IMR-90 (cell line): Measurements from ENCODE around the gene ARHGAP32. TPM values are rescaled to one million over a fixed set of nuclear protein-coding genes. Genes with fewer than 3 reads are reported as not detected.

ENCODE experiments used
- ATAC-seq: fragments of 200-7000 bp; cut with Tn5 transposase; 2 replicates; pipeline ENCODE4 v1.9.1; 2020; ENCODE audit warnings: low read depth, mild to moderate bottlenecking, moderate library complexity
- BruUV-seq: library from RNA; stranded (reverse); fragments of 400-500 nt; replicated peaks from 2 replicates; lab custom pipeline; 2021; lab: Mats Ljungman, UMichigan
- CTCF ChIA-PET: fragments of 300-600 bp; formaldehyde crosslinking; extraction: SDS; loops from one replicate; lab custom pipeline; 2021; ENCODE audit warnings: antibody characterized with exemption; lab: Yijun Ruan, JAX
- POLR2A ChIA-PET: fragments of 300-600 bp; sonication (Branson Sonifier 250); formaldehyde crosslinking; loops from one replicate; lab custom pipeline; 2022; ENCODE audit warnings: antibody characterized with exemption; ENCODE audit not compliant: unreplicated experiment; lab: Charles Lee
- DNase-seq: peaks from one replicate; pipeline ENCODE4 v3.0.0; 2013
- H2AFZ ChIP-seq: replicated peaks from 2 replicates; pipeline ENCODE3; 2013; ENCODE audit warnings: low read length, mild to moderate bottlenecking; ENCODE audit not compliant: poor library complexity
- H2AK5ac ChIP-seq: 2 replicates; pipeline ENCODE4 v1.6.1; 2013; ENCODE audit warnings: low read depth, low read length, inconsistent platforms
- H2AK9ac ChIP-seq: replicated peaks from 2 replicates; pipeline ENCODE3; 2013; ENCODE audit warnings: mild to moderate bottlenecking, low read depth, low read length, moderate library complexity; ENCODE audit not compliant: poor library complexity
- H2BK120ac ChIP-seq: 2 replicates; pipeline ENCODE4 v1.6.1; 2013; ENCODE audit warnings: low read depth, low read length, inconsistent platforms
- H2BK15ac ChIP-seq: 3 replicates; pipeline ENCODE4 v1.6.1; 2013; ENCODE audit warnings: low read depth, low read length, inconsistent platforms
- H2BK20ac ChIP-seq: 2 replicates; pipeline ENCODE4 v1.6.1; 2013; ENCODE audit warnings: low read depth, mild to moderate bottlenecking, inconsistent platforms, low read length, moderate library complexity
- H2BK5ac ChIP-seq: 2 replicates; pipeline ENCODE4 v1.6.1; 2013; ENCODE audit warnings: mild to moderate bottlenecking, low read depth, low read length, inconsistent platforms; ENCODE audit not compliant: poor library complexity, severe bottlenecking
- H3K14ac ChIP-seq: replicated peaks from 2 replicates; pipeline ENCODE4 v1.6.1; 2013; ENCODE audit warnings: low read depth, low read length, inconsistent platforms
- H3K18ac ChIP-seq: 2 replicates; pipeline ENCODE4 v1.6.1; 2013; ENCODE audit warnings: low read depth, low read length, control low read depth
- H3K23ac ChIP-seq: 2 replicates; pipeline ENCODE4 v1.6.1; 2013; ENCODE audit warnings: low read depth, low read length, inconsistent platforms
- H3K27ac ChIP-seq: 2 replicates; pipeline ENCODE4 v1.5.1; 2013; ENCODE audit warnings: mild to moderate bottlenecking, control low read depth, low read length; ENCODE audit not compliant: insufficient read depth
- H3K27me3 ChIP-seq: 2 replicates; pipeline ENCODE4 v1.6.1; 2013; ENCODE audit warnings: low read length; ENCODE audit not compliant: control insufficient read depth, insufficient read depth
- H3K36me3 ChIP-seq: 2 replicates; pipeline ENCODE4 v1.6.1; 2013; ENCODE audit warnings: low read length, mixed read lengths; ENCODE audit not compliant: control insufficient read depth, insufficient read depth
- H3K4ac ChIP-seq: 2 replicates; pipeline ENCODE4 v1.6.1; 2013; ENCODE audit warnings: low read depth, low read length, inconsistent platforms
- H3K4me1 ChIP-seq: 2 replicates; pipeline ENCODE4 v1.6.1; 2013; ENCODE audit warnings: low read length, mixed read lengths; ENCODE audit not compliant: control insufficient read depth, insufficient read depth
- H3K4me2 ChIP-seq: 2 replicates; pipeline ENCODE4 v1.6.1; 2013; ENCODE audit warnings: low read depth, mild to moderate bottlenecking, control low read depth, low read length, moderate library complexity
- H3K4me3 ChIP-seq: 2 replicates; pipeline ENCODE4 v1.5.1; 2013; ENCODE audit warnings: low read depth, mild to moderate bottlenecking, control low read depth, low read length, moderate library complexity; ENCODE audit not compliant: insufficient read depth
- H3K56ac ChIP-seq: 2 replicates; pipeline ENCODE4 v1.6.1; 2013; ENCODE audit warnings: low read length, inconsistent platforms; ENCODE audit not compliant: insufficient read depth; ENCODE audit errors: extremely low read depth
- H3K79me1 ChIP-seq, 2 experiments: 2 replicates each; pipeline ENCODE4 v1.6.1; 2013; ENCODE audit warnings: low read length in 2 of 2, inconsistent platforms in 1 of 2, low read depth in 1 of 2
- H3K9ac ChIP-seq: 2 replicates; pipeline ENCODE4 v1.6.1; 2013; ENCODE audit warnings: low read depth, low read length, control low read depth
- H3K9me1 ChIP-seq: 2 replicates; pipeline ENCODE4 v1.6.1; 2013; ENCODE audit warnings: low read length, inconsistent platforms; ENCODE audit not compliant: insufficient read depth
- H3K9me3 ChIP-seq: 2 replicates; pipeline ENCODE4 v1.6.1; 2013; ENCODE audit warnings: low read length; ENCODE audit not compliant: control insufficient read depth, insufficient read depth
- H4K20me1 ChIP-seq: 2 replicates; pipeline ENCODE4 v1.6.1; 2013; ENCODE audit warnings: low read length, inconsistent platforms; ENCODE audit not compliant: insufficient read depth
- H4K5ac ChIP-seq: 2 replicates; pipeline ENCODE4 v1.6.1; 2013; ENCODE audit warnings: mild to moderate bottlenecking, low read depth, low read length, control low read depth
- H4K8ac ChIP-seq, 2 experiments: 2 replicates each; pipeline ENCODE4 v1.6.1; 2013; ENCODE audit warnings: low read depth in 2 of 2, low read length in 2 of 2, control low read depth in 1 of 2, inconsistent platforms in 1 of 2
- H4K91ac ChIP-seq: 2 replicates; pipeline ENCODE4 v1.6.1; 2013; ENCODE audit warnings: low read depth, low read length, inconsistent platforms; ENCODE audit not compliant: insufficient read depth
- BHLHE40 ChIP-seq: fragments of 150-350 bp; IDR thresholded peaks from 2 replicates; pipeline ENCODE4 v1.6.1; 2016; ENCODE audit warnings: mild to moderate bottlenecking, low read depth, low read length
- CHD1 ChIP-seq: IDR thresholded peaks from 2 replicates; pipeline ENCODE4 v1.6.1; 2012; ENCODE audit warnings: low read depth, low read length, improper control_type of control experiment
- FOS ChIP-seq: fragments of 150-350 bp; IDR thresholded peaks from 2 replicates; pipeline ENCODE4 v1.6.1; 2016; ENCODE audit warnings: low read depth, low read length
- MAFK ChIP-seq: IDR thresholded peaks from 2 replicates; pipeline ENCODE4 v1.6.1; 2012; ENCODE audit warnings: low read depth, low read length, improper control_type of control experiment
- MAZ ChIP-seq: IDR thresholded peaks from 2 replicates; pipeline ENCODE4 v1.6.1; 2012; ENCODE audit warnings: low read depth, mild to moderate bottlenecking, low read length, improper control_type of control experiment, moderate library complexity, borderline replicate concordance
- MXI1 ChIP-seq: IDR thresholded peaks from 2 replicates; pipeline ENCODE4 v1.6.1; 2012; ENCODE audit warnings: low read depth, mild to moderate bottlenecking, low read length, moderate library complexity, borderline replicate concordance
- NFE2L2 ChIP-seq: fragments of 150-350 bp; IDR thresholded peaks from 2 replicates; pipeline ENCODE4 v1.6.1; 2016; ENCODE audit warnings: low read depth, mild to moderate bottlenecking, low read length
- POLR2A ChIP-seq: IDR thresholded peaks from 2 replicates; pipeline ENCODE4 v1.6.1; 2012; ENCODE audit warnings: mild to moderate bottlenecking, low read depth, low read length
- RAD21 ChIP-seq: IDR thresholded peaks from 2 replicates; pipeline ENCODE4 v1.6.1; 2012; ENCODE audit warnings: low read length, improper control_type of control experiment
- RCOR1 ChIP-seq: IDR thresholded peaks from 2 replicates; pipeline ENCODE4 v1.6.1; 2012; ENCODE audit warnings: mild to moderate bottlenecking, low read length, improper control_type of control experiment; ENCODE audit not compliant: insufficient replicate concordance
- RFX5 ChIP-seq: IDR thresholded peaks from 2 replicates; pipeline ENCODE4 v1.8.0; 2012; ENCODE audit warnings: low read depth, mild to moderate bottlenecking, low read length, moderate library complexity
- SMC3 ChIP-seq: fragments of 150-350 bp; IDR thresholded peaks from 2 replicates; pipeline ENCODE4 v1.6.1; 2016; ENCODE audit warnings: low read depth, mild to moderate bottlenecking, antibody characterized with exemption, low read length, moderate library complexity
- WGBS, 2 experiments: methylation state at CpG; one replicate each; pipeline versions ENCODE4 v1.1.5 to v1.1.7; 2013; ENCODE audit warnings: missing lambda C conversion rate in 2 of 2; ENCODE audit not compliant: insufficient read length in 1 of 2; ENCODE audit errors: extremely low coverage in 2 of 2; 5-methylcytosine and 5-hydroxymethylcytosine counted together
- dilution Hi-C: fragments of 300-500 bp; cut with HindIII; formaldehyde crosslinking; loops from one replicate; pipeline ENCODE4 v1.14.3; 2018; ENCODE audit warnings: low sequenced_read_pairs; ENCODE audit not compliant: unreplicated experiment
- in situ Hi-C: fragments of 300-500 bp; cut with MboI; formaldehyde crosslinking; loops from 3 replicates; pipeline ENCODE4 v1.14.3; 2019; ENCODE audit warnings: low sequenced_read_pairs, inconsistent platforms, mixed read lengths
- intact Hi-C: fragments of 100-400 bp; cut with micrococcal nuclease; formaldehyde crosslinking; loops from 2 replicates; pipeline ENCODE4 v1.10.0; 2022
- polyA plus RNA-seq, 3 experiments: library from polyadenylated mRNA; depleted of rRNA; stranded (reverse); fragments of >200 nt; gene quantifications; 2 replicates each; pipeline ENCODE4 v1.2.3, GENCODE V29; 2012; ENCODE audit warnings: low replicate concordance in 1 of 3
- total RNA-seq: library from RNA; depleted of rRNA; stranded (reverse); fragments of >200 nt; gene quantifications from 2 replicates; pipeline ENCODE4 v1.2.3, GENCODE V29; 2012
- TF ChIP-seq, protein P1 (sequence below): fragments of 150-350 bp; IDR thresholded peaks from 2 replicates; pipeline ENCODE4 v1.6.1; 2016; ENCODE audit warnings: low read depth, mild to moderate bottlenecking, low read length, moderate library complexity, borderline replicate concordance
- TF ChIP-seq, protein P2 (sequence below): conservative IDR thresholded peaks from 2 replicates; pipeline ENCODE4 v1.5.1; 2012; ENCODE audit warnings: mild to moderate bottlenecking, low read depth, low read length, improper control_type of control experiment
- TF ChIP-seq, protein P3 (sequence below): fragments of 150-350 bp; IDR thresholded peaks from 2 replicates; pipeline ENCODE4 v1.6.1; 2017; ENCODE audit warnings: mild to moderate bottlenecking, antibody characterized with exemption, low read length, low read depth

The ARHGAP32 gene
- total and polyA plus RNA-seq, 2 of the 4 experiments (the other 2 are of a cell fraction), result 4.1 to 8.4 TPM

DNA sequence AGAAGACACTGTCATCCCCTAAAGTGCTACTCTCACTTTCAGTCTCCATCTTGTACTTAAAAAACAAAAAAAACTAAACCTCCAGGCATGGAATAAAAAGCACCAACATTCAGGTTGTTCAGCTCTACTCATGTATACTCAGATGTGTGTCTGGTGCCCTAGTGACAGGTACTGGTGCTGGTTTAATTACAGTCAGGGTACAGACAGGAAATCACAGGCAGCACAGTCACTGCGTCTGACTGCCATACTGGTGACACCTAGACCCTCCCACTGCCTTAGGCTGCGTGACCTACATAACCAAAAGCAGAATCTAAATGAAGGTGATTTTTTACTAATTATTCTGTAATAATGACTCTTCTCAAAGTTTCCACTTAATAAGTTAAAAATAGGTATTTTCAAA is at the start of gene ARHGAP32 (continued):
- TF ChIP-seq FOS, result no peak

DNA sequence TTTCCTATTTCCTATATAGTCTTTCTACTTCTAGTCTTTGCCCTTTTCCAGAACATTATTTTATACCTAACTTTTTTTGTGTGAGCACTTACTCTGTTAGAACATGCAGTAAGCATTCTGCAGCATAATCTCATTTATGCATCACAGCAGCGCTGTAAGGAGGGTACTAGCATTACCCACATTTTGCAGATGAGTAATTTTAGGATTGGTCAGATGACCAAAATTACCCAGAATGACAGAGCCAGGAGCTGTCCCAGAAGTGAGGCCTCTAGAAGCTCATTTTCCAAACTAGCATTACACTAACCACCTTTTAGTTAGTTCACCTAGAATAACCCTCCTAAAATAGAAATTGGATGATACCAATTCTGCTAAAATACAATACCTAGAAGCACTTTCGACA is 47.1 kb upstream of the ARHGAP32 start:
- no peak overlapping the region for H3K14ac ChIP-seq
- ChIA-PET CTCF (no interaction called here), POLR2A (no interaction called here)
- no peak overlapping the region for H4K8ac ChIP-seq
- no peak overlapping the region for H2BK15ac ChIP-seq
- no peaks in the 10 kb centered on the region; the same call in 1 of the 2 replicates for H3K4me1 ChIP-seq
- ATAC-seq, result no peak
- H3K9me3 ChIP-seq, result no peaks in the 10 kb centered on the region
- in situ Hi-C loops (no loop called here), dilution Hi-C loops (no loop called here), intact Hi-C loops (no loop called here)
- H2BK5ac ChIP-seq, result no peak overlapping the region
- no peak overlapping the region for H2AK9ac ChIP-seq
- H3K4ac ChIP-seq, result no peak overlapping the region
- no peak overlapping the region for H3K27ac ChIP-seq
- 83% methylated on average over 1 of the region's 2 CpGs; no CpG with 5 or more reads in 1 of the 2 experiments for WGBS, 2 experiments
- no peaks in the 10 kb centered on the region; the same call in 1 of the 2 replicates for H3K36me3 ChIP-seq
- no peak overlapping the region for H3K18ac ChIP-seq
- H2BK120ac ChIP-seq, result no peak overlapping the region
- no peaks in the 10 kb centered on the region for H3K27me3 ChIP-seq
- no peaks in the 10 kb centered on the region for H4K20me1 ChIP-seq
- H4K5ac ChIP-seq, result no peak overlapping the region
- no peak overlapping the region for H3K9ac ChIP-seq
- H3K23ac ChIP-seq, result no peak overlapping the region
- no peak overlapping the region for H2AFZ ChIP-seq
- BruUV-seq, result no TSS peak
- no peak overlapping the region for H3K4me2 ChIP-seq
- no peak overlapping the region for H2BK20ac ChIP-seq
- H3K9me1 ChIP-seq, result 0 out of 2 replicates have a peak, but pooled peaks cover 2% of the 10 kb centered on the region
- H3K56ac ChIP-seq, result no peak overlapping the region
- peaks cover 6% of the 10 kb centered on the region in 2 experiments; a peak in 3 of 4 replicates for H3K79me1 ChIP-seq
- H2AK5ac ChIP-seq, result no peak overlapping the region
- no peak overlapping the region for H4K91ac ChIP-seq
- H3K4me3 ChIP-seq, result no peak overlapping the region
- DNase-seq, result no peak
- no peak for TF ChIP-seq MAFK
- TF ChIP-seq, protein P1, sequence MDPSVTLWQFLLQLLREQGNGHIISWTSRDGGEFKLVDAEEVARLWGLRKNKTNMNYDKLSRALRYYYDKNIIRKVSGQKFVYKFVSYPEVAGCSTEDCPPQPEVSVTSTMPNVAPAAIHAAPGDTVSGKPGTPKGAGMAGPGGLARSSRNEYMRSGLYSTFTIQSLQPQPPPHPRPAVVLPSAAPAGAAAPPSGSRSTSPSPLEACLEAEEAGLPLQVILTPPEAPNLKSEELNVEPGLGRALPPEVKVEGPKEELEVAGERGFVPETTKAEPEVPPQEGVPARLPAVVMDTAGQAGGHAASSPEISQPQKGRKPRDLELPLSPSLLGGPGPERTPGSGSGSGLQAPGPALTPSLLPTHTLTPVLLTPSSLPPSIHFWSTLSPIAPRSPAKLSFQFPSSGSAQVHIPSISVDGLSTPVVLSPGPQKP, result no peak
- no peak for TF ChIP-seq CHD1
- no peak for TF ChIP-seq RFX5
- TF ChIP-seq, protein P2, sequence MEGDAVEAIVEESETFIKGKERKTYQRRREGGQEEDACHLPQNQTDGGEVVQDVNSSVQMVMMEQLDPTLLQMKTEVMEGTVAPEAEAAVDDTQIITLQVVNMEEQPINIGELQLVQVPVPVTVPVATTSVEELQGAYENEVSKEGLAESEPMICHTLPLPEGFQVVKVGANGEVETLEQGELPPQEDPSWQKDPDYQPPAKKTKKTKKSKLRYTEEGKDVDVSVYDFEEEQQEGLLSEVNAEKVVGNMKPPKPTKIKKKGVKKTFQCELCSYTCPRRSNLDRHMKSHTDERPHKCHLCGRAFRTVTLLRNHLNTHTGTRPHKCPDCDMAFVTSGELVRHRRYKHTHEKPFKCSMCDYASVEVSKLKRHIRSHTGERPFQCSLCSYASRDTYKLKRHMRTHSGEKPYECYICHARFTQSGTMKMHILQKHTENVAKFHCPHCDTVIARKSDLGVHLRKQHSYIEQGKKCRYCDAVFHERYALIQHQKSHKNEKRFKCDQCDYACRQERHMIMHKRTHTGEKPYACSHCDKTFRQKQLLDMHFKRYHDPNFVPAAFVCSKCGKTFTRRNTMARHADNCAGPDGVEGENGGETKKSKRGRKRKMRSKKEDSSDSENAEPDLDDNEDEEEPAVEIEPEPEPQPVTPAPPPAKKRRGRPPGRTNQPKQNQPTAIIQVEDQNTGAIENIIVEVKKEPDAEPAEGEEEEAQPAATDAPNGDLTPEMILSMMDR, result no peak
- no peak for TF ChIP-seq NFE2L2
- TF ChIP-seq BHLHE40, result no peak
- no peak for TF ChIP-seq POLR2A
- TF ChIP-seq MXI1, result no peak
- TF ChIP-seq RAD21, result no peak
- no peak for TF ChIP-seq MAZ
- TF ChIP-seq, protein P3, sequence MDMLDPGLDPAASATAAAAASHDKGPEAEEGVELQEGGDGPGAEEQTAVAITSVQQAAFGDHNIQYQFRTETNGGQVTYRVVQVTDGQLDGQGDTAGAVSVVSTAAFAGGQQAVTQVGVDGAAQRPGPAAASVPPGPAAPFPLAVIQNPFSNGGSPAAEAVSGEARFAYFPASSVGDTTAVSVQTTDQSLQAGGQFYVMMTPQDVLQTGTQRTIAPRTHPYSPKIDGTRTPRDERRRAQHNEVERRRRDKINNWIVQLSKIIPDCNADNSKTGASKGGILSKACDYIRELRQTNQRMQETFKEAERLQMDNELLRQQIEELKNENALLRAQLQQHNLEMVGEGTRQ, result no peak
- no peak for TF ChIP-seq SMC3
- TF ChIP-seq RCOR1, result no peak
